Activated CD4-positive, alpha-beta T cell treated with anti-CD3 and anti-CD28 coated beads, Interleukin-2, amount 50 U/mL, for 4 hours (primary cell): ENCODE data around the gene HNF1A.

ENCODE experiments used
- DNase-seq, 2 experiments: peaks; one replicate each; pipeline ENCODE4 v3.0.0-alpha.2; 2020

Gene HNF1A

DNA sequence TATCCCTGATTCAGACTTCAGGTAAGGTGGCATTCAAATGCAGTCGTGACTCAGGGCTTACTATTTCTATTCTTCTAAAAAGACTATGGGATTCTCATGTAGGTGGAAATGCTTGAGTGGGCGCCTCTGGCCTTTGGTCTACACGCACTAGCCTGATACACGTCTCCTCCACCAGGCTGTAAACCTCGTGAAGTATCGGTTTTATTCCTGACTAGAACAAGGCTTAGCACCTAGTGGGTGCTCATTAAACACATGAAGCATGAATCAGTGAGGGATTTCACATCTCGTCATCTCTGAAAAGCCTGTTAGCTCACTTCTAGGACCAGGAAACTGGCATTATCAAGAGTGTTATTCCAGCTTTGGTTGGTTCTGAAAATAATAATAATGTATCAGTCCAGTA, 17.7 kb upstream of the HNF1A start:
- DNase-seq, result no peak

DNA sequence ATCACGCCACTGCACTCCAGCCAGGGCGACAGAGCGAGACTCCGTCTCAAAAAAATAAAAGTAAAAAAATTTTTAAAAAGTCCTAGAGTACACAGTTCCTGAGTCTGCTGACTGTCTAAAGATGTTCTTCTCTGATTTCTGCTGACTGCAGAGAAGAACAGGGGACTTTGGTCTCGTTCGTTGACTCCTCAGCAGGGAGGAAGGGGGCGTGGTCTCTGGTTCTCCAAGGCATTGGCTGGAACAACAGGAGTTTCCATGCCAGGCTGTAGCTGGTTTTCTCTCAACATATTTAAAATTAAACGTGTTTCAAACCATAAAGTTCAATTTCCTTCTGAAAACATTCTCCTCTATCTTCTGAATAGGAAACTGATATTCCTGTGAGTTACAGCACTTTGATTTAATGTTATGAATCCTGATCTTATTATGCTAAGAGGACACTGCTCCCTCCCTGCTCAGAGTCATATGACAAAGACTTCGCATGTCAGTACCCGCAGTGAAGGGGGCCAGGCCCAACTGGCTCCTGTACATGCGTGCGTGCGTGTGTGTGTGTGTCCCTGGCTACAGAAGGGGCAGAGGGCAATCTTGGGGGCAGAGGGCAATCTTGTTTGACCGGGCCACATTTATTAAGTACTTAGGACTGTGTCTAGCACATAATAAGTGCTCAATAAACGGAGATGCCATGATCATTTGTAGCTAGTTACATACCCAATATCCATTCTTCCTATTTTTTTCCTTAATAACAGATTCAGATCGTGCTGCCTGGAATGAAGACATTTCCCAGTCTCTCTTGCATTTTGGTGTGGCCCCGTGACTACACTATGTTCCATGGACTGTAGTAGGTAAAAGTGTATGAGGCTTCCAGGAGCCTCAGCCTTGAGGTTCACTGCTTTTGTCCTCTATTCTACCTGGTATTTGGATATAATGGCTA, 16.5 kb upstream of the HNF1A start:
- no peak for DNase-seq

GRCh38 chr12:120962532-120963020, 15.8 kb upstream of the HNF1A start:
- no peak for DNase-seq

GRCh38 chr12:120964298-120964697, 14.0 kb upstream of the HNF1A start:
- no peak for DNase-seq

GRCh38 chr12:120965534-120966091, 12.7 kb upstream of the HNF1A start:
- no peak for DNase-seq

DNA sequence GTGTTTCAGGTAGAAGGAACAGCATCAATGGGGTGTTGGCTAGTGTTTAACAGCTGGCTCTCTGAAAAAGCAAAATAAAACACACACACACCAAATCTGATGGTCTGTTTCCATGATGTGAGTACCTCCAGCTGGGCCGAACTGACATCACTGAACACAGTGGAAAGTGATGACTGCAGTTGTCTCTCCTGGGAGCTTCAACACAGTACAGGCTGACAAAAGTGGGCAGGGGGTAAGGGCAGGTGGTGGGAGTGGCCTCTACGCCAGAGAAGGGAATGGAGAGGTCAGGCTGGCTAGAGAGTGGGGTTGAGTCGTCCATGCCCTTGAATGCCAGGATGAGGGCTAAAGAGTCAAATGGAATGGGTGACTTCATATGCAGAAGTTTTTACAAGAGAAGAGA, 8.0 kb upstream of the HNF1A start:
- DNase-seq, result no peak

DNA sequence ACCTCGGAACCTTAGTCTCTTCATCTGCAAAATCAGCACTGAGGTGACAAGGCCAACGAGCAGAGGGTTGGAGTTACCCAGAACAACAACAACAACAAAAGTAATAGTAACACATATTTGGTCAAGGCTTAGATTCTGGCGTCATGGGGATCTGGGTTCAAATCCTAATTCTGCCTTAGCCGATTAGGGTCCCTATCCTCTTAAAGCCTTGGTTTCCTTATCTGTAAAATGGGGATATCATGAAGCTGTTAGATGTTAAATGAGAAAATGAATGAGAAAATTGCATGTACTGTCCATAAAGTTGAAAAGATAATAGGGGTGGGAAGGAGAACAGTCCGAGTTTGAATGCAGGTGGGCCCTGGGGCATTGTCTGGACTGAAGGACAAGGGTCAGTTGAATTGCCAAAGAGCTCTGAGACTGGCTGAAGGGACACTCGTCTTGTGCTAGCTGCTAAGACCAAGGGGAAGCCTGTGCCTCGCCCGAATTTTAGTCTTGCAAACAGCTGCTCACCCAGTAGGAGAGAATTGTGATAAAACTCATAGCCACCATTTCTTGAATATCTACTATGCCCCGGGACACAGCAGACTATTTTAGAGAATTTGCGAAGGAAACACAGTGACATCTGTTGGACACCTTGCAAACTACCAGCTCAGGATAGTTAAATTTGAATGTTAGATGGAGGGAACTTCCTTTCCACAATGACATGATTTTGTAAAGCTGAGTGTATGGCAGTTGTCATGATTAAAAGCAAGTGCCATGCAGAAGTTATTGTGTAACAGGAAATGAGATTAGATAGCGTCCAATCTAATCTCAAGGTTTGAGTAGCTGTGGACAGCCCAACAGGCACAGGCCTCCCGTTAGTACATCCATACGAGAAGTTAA, 6.8 kb upstream of the HNF1A start:
- peak; percentile 10 to 13 for DNase-seq

- no peak for DNase-seq
These were observed 5.3 kb upstream of the HNF1A start for GRCh38 chr12:120972870-120973543.

DNA sequence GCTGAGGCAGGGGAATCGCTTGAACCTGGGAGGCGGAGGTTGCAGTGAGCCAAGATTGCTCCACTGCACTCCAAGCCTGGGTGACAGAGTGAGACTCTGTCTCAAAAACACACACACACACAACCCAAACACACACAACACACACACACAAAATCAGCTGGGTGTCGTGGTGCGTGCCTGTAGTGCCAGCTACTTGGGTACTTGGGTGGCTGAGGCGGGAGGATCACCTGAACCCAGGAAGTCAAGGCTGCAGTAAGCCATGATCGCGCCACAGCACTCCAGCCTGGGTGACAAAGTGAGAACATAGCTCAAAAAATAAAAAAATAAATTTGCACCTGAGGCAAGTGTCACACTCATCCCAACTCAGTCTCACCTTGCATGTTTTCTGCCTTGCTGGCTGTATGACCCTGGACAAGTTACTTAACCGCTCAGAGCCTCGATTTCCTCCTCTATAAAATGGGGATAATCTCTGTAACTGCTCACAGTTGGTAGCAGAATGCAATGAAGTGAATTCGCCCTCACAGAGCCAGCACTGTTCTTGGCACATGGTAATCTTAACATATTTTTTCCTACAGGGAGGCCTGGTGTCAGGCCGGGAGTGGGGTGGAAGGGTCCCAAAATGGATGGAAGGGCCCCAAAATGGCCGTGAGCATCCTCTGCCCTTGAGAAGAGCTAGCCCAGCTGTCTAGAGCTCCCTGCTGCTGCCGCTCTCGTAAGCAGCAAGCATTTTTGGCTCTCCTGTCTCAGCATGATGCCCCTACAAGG, 630 bp upstream of the HNF1A start:
- no peak for DNase-seq

DNA sequence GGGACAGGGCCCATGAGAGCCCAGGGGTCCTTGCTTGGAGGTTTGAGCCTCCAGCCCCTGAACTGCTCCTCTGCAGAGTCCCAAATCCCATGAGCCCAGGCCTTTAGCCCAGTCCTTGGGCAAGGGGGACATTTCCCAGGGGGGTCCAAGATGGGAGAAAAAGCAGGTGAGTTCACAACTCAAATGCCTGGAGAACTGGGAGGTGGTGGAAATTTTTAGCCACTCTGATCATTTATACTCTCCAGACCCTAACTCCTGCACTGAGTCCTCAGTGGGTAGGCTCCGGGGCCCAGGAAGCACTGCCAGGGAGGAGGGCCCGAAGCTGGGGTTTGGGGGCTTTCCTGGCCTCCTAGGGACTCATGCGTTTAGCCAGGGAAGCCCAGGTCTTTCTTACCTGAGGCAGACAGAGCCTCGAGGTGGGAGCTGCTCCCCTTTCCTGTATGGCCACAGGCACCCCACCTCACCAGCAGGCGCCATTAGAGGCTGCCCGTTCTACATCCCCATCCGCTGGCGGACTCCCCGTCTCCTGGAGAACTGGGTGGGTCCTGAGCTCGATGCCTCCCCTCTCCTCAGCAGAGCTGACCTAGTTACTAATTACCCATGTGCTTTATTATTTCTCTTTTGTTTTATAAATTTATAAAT, 998 bp downstream of the HNF1A start:
- no peak for DNase-seq

DNA sequence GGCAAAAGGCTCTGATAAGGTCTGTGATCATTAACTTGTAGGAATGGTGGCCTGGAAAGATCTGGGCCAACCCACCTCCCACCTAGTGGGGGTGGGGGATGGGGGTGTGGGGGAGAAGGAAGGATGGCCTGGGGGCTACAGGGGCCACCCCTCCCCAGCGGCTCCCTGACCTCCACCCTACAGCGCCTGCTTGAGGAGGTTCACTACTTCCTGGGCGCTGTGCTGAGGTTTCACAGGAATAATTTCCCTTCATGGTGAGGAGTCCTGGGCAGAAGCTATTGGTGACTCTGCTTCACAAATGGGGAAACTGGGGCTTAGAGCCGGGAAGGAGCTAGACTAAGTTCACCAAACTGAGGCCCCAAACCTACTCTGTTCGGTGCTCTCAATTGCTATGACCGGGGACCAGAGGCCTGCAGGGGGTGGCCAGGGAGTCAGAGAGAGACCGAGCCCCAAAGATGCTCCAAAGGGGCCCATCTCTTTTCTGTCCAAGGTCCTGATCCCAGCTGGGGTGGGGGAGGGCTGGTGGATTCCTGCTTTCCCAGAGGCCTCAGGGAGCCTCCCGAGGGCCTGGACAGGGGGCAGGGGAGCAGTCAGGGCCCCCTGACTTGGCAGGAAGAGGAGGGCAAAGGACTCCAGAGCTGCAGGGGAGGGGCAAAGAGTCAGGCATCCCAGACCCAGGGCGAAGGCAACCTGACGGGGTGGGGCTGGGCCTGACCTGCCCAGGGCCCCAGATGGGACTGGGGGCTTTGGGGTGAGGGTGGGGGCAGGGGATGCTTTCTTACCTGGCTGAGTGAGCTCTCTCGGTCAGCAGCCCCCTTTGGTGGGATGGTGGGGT, 1.7 kb downstream of the HNF1A start:
- no peak for DNase-seq

GRCh38 chr12:120980800-120981368, 2.5 kb downstream of the HNF1A start:
- DNase-seq, result no peak

- DNase-seq, result no peak
These were observed 3.1 kb downstream of the HNF1A start for GRCh38 chr12:120981407-120981941.

DNA sequence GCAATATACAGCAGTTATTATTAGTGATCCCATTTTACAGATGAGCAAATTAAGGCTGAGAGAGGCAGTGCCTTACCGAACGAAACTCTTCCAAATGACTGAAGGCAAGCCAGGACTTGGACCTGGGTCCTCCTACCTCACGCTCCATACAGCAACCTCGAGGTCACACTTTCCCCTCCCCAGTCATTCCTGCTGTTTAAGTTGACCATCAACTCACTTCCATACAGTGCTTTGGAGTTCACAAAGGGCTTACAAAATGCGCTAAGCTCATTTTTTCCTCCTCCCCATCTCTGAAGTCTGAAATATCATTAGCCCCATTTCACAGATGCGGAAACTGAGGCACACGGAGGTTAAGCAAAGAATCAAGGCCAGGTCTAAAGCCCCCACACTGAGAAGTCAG, 4.3 kb downstream of the HNF1A start:
- DNase-seq, result no peak

DNA sequence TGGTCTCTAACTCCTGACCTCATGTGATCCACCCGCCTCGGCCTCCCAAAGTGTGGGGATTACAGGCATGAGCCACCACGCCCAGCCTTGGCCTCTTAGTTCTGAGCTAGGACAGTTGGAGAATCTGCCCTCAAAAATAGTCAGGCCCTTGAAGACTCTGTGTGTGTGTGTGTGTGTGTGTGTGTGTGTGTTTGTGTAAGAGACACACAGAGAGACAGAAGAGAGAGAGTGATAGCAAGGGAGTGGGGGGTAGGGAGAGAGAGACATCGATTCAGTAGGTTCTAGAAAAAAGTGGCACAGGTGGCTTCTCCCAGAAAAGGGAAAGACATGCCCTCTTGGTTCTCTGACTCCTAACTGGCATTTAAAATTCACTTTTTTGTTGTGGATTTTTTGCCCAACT, 5.4 kb downstream of the HNF1A start:
- no peak for DNase-seq

- DNase-seq, result no peak
These were observed 6.1 kb downstream of the HNF1A start for GRCh38 chr12:120984351-120984898.

GRCh38 chr12:120988234-120988633, 9.9 kb downstream of the HNF1A start:
- DNase-seq, result no peak

DNA sequence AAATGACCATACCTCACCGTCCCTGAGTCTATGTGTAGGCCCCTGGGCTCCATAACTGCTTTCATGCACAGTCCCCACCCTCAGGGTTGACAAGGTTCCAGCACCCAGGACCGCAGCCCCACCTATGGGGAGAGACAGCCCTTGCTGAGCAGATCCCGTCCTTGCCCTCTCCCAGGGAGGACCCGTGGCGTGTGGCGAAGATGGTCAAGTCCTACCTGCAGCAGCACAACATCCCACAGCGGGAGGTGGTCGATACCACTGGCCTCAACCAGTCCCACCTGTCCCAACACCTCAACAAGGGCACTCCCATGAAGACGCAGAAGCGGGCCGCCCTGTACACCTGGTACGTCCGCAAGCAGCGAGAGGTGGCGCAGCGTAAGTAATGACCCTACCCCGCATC, 10.3 kb downstream of the HNF1A start:
- no peak for DNase-seq

DNA sequence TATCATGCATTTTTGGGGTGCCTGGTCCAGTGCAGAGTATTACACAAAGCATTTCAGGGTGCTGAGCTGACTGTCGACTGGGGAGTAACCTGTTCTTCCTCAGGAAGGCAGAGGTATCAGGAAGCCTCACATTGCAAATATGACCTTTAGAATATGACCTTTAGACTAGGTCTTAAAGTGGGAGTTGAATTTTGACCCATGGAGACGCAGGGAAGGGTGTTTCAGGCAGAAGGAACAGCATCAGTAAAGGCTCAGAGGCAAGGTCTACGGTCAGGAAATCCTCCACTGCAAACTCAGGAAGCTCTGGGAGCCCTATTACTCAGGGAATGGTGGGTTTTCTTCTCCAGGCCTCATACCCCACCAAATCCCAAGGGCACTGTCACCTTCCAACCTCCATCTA, 11.3 kb downstream of the HNF1A start:
- no peak for DNase-seq
